Measurements from ENCODE around the gene ENTPD7.
"Not testable (repeated sequence)": the region's sequence is repeated elsewhere in the genome, so short reads cannot be mapped to it uniquely, and the experiment has no call there.

The ENTPD7 gene, protein sequence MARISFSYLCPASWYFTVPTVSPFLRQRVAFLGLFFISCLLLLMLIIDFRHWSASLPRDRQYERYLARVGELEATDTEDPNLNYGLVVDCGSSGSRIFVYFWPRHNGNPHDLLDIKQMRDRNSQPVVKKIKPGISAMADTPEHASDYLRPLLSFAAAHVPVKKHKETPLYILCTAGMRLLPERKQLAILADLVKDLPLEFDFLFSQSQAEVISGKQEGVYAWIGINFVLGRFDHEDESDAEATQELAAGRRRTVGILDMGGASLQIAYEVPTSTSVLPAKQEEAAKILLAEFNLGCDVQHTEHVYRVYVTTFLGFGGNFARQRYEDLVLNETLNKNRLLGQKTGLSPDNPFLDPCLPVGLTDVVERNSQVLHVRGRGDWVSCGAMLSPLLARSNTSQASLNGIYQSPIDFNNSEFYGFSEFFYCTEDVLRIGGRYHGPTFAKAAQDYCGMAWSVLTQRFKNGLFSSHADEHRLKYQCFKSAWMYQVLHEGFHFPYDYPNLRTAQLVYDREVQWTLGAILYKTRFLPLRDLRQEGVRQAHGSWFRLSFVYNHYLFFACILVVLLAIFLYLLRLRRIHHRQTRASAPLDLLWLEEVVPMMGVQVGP

DNA sequence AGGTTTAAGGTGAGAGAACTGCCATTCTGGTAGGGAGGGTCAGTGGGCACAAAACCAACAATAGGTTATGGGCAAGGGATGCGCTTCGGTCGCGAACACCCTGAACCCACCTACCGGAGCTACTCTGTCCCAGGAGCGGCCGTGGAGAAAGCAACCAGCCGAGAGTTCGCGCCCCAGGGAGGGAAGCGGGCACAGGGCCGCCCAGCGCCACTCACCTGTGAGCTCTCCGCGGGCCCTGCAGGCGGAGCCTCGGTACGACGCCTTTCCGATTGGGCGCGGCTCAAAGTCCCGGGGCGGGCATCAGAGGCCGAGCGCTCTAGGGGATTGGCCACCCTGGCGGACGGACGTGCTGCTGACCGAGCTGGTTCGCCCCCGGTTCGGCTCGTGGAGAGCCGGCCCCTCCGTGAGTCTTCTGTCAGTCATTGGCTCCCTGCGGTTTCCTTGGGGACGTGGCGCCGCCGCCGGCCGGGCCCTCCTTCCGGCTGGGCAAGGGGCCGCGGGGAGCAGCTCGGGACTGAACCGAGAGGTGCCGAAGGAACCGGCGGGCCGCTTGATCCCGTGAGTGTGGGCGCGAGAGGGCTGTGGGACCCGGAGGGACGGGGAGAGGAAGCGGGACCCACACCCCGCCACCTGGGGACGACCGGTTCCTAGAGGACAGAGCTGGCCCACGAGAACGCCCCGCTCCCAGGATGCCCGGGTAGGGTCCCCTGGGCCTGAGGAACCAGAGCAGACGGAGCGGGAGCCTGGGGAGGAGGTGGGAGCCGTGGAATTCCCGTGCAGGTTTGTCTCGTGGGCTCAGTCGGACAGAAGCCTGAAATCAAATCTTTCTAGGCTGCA, at the start of gene ENTPD7:
Gene ENTPD7, plus strand, starts transcription at position 479 of the 837 bp plus-strand sequence. CDS start 448 bp downstream, outside the sequence.
- peak; percentile 78 to 87 for DNase-seq (ENCODE audit: low read depth in 2 of 2)

DNA sequence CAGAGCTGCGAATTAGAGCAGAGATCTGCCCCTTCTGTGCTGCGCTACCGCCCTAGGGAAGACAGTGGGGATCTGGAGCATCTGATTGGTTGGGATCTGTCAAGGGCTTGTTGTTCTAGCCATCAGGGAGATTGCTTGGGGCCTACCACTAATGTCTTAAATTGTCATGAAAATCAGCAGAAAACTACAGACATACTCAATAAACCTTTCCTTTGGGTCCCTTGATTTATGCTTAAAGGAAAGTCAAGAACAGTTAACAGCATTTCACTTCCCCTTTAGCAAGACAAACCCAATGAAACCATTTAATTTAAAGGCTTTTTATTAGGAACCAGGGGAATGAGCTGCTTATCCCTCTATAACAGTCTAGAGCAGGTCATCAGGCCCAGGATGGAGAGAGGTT, 49.1 kb upstream of the ENTPD7 start:
- no peak for DNase-seq (ENCODE audit: low read depth in 2 of 2)

DNA sequence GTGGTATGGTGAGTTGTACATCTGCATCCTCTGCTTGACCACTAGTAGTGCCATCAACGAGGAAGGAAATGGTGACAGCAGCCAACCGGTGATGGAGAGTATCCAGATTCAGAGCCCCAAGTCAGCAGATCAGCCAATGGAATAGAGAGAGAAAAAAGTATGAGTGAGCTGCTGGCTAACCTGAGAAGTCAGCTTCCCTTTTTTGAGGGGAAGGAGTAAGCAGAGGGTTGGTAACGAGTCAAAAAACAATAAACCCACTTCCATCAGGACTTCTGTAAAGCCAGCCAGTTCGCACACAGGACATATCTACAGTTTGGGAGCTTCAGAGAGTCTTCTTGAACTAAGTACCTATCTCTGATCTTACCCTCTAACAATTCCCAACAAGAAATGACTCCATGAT, 48.0 kb upstream of the ENTPD7 start:
- DNase-seq (ENCODE audit: low read depth in 2 of 2): no peak

DNA sequence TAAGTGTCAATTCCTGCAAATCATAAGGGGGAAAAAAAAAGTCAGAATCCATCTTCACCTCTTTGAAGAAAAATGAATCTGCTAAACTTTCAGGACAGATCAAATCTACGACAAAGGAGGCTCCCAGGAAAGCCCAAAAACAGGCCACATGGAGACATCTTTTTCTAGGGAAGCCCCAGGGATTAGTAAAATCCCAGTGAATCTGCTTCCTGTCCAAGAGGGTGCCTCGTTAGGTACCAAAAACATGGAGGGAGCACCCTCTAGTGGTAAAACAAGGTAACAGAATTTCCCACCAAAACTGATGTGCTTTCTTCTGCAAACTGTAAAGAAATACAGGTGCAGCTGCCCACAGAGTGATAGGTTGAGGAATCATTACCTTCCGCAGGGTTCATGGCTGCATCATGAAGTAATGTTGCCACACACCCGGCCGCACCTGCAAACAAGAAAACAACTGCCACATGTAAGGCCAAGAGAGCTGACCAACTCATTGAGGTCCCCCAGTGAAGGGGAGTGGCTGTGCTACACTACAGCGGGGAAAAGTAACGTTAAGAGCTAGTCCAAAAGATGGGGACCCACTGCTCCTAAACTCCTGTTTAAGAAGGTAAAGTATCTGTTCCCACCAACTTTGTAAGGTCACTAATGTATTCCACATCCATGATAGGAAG, 47.0 kb upstream of the ENTPD7 start:
- no peak for DNase-seq (ENCODE audit: low read depth in 2 of 2)

DNA sequence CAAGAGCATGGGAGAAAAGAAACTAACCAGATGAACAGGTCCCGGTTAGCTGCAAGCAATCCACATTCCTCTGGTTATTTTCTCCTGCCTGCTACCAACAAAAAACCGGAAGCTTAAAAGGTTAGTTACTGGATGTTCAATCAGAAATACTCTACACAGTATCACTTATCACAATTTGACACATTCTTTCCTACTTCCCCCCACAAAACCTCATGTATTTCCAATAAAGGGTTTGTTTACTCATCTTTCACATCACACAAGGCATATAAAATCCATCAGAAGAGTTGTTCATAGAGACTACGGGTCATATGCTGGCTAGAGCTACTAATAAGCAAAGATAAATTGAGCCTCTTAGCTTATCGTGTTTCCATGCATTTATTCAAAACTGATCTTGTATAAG, 43.9 kb upstream of the ENTPD7 start:
- DNase-seq (ENCODE audit: low read depth in 2 of 2): no peak

DNA sequence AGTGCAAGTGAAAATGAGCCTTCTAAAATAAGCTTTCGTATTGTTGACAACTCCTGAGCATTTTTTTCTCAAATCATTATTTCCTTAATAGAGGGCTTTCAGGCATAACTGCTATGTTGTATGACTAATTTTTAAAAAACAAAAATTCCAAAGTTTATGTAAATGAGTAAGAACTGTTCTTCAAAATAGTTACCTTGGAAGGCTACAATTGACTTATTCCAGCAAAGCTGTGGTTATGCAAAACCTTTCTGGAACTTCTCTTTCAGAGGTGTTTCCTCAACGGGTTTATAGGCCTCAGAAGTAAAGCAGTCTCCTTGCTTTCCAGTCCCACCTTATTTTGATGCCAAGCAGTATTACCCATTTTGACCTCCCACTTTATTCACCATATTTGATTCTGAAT, 41.6 kb upstream of the ENTPD7 start:
- no peak for DNase-seq (ENCODE audit: low read depth in 2 of 2)

DNA sequence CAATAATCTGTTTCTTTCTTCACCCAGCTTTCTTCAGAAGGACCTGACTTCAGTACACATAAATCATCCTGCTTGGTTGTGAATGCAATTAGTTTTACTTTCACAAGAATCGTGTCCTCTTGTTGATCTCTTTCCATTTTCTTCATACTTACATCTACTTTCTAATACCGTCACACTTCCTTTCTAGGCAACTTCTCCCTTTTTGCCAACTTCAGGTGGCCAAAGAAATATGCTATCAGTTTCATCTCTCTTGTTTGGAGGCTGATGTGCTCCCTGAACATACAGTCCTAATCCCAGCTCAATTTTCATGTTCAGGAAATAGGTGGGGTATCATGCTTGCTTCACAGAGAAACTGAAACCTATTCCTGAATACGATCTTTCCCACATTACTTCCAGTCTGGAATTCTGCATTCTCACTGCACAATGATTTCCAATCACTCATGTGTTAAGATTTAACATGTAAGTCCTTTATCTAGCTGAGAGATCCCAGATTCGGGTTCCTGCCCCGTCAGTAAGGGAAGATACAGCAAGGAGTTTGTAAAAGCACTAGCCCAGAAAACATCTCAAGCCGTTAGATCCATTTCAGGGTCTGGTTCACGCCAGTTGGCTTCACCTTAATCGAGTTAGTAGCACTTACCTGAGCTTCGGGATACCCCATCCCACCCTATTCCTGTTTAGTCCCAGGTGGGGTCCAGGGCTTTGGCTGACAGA, 40.1 kb upstream of the ENTPD7 start:
- DNase-seq (ENCODE audit: low read depth in 2 of 2): no peak

DNA sequence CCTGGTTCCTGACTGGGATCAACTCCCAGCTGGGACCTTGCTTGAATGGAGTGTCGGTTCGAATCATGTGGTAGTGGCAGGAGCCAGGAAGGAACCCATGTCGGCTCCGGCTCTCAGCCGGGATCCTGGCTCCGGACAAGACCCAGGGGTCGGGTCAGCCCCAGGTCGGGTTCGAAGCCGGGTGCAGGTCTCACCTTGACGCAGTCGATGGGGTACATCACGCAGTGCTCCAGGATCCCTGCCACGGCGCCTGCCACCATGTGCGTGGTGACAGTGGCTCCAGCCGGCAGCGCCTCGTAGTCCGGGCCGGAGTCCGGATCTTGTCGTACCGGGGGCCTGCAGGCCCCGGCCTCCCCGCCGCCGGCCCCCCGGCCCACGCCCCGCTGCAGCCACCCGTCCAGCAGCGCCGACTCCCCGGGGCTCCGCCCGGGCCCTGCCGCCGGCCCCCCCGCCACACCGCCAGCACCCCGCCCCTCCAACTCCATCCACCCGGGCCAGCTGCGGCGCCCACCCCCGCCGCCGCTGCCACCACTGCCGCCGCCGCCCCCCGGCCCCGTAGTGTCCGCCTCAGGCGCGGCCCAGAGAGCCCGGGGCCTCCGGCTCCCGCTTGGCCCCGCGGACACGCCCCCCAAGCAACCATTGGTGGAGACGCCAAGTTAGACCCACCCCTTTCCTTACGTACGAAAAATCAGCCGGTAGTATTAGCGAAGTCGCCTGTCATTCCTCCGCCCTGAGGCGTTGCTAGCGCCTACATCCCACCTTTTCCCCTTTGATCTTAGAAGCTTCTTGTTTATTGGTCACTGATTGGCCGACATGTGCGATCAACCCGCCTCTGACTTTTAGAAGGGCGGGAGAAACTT, 39.2 kb upstream of the ENTPD7 start, which contains the start of gene SLC25A28:
Gene SLC25A28, minus strand, starts transcription at position 589 of the 860 bp plus-strand sequence. Its CDS starts 104 bp downstream, at position 485.
- DNase-seq (ENCODE audit: low read depth in 2 of 2): peak; percentile 89 to 93

DNA sequence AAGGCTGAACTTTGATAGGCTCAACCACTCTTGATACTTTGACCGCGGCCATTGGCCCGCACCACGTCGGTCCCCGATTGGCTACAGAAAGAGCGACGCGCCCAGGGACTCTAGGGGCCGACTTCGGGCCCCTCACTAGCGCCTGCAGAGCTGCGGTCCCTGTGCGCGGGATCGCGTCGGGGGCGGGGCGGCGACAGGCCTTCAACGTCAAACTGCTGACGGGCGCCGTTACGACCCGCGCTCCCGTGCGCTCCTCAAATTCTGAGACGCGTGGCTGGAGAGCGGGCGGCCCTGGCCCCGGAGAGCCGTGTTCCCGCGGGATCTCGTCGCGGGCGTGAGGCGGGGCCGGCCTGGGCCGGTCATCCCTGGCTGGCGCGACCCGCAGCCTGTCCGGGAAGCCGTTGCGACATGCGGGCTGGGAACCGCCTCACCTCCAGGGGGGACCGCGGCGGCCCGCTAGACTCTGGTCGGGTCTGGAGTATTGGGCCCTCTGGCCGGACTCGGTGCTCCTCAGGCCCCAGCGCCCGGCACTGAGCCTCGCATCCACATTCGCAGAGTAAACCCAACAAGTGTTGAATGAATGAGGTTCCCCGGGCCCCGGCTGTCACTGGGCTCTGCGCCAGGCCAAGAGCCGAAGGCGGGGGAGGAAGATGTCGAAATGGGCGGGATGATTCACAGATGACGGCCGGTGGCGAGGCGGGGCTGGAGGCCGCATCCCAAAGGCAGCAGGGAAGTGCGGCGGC, 38.4 kb upstream of the ENTPD7 start:
- peak; percentile 74 to 88 for DNase-seq (ENCODE audit: low read depth in 2 of 2)

DNA sequence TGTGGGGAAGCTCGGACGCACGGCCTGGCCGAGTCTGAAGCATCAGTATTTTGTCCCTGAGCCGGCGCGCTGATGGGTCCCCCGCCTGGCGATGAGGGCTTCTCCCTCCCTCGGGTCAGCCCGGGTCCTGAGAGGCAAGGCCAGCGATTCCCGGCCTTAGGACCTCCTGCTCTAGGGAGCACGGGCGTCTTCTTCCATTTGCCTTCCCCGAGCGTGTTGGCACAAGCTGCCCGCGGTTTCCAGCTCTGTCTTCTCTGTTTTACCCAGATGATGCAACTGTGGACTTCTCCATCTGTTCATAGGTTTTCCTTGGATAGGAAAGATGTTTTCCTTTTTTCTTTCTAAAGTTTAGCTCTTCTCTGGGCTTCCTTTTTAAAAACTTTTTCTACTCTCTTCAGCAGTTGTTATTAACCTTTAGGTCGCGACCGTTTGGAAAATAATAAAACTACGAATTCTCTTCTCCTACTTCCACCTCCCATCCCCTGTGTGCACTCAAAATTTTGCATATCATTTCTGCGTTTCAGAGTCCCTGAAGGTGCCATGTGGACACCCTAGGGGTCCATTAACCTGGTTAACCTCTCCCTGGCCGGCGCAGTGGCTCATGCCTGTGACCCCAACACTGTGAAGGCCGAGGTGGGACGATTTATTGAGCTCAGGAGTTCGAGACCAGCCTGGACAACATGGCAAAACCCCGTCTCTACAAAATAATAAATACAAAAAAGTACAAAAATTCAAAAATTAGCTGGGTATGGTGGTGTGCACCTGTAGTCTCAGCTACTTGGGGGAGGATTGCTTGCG, 37.7 kb upstream of the ENTPD7 start:
- no peak for DNase-seq (ENCODE audit: low read depth in 2 of 2)

DNA sequence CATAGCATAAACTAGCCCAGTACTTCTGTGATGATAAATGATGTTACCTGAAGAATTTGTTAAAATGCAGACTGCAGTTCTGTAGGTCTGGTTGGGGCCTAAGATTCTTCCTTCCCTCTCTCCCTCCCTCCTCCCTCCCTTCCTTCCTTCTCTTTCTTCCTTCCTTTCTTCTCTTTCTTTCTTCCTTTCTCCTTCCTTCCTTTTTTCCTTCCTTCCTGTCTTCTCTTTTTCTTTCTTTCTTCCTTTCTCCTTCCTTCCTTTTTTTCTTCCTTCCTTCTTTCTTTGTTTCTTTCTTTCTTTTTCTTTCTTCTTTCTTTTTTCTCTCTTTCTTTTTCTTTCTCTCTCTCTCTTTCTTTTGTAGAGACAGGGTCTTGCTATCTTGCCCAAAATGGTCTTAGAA, 35.4 kb upstream of the ENTPD7 start:
- DNase-seq (ENCODE audit: low read depth in 2 of 2): no peak

DNA sequence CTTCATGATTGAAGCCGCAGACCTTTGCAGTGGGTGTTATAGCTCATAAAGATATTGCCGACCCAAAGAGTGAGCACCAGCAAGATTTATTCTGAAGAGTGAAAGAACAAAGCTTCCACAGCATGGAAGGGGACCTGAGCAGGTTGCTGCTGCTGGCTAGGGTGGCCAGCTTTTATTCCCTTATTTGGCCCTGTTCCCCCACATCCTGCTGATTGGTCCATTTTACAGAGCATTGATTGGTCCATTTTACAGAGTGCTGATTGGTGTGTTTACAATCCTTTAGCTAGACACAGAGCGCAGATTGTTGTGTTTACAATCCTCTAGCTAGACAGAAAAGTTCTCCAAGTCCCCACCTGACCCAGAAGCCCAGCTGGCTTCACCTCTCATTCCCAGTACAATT, 34.2 kb upstream of the ENTPD7 start:
- not testable (repeated sequence) for DNase-seq (ENCODE audit: low read depth in 2 of 2)

DNA sequence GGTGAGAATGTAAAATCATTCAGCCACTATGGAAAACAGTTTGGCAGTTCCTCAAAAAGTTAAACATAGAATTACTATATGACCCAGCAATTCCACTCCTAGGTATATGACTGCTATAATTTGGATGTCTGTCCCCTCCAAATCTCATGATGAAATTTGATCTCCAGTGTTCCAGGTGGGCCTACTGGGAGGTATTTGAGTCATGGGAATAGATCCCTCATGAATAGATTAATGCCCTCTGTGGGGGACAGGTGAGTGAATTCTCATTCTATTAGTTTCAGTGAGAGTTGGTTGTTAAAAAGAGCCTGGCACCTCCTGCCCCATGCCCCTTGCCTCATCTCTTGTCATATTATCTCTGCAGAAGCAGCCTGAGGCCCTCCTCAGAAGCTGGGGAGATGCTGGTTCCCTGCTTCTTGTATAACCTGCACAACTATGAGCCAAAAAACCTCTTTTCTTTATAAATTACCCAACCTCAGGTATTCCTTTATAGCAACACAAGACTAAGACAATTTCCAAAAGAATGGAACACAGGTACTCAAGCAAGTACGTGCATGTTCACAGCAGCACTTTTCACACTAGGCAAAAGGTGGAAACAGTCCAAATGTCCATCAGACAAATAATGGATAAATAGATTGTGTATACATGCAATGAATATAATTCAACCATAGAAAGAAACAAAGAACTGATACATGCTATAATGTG, 30.2 kb upstream of the ENTPD7 start:
- no peak for DNase-seq (ENCODE audit: low read depth in 2 of 2)

DNA sequence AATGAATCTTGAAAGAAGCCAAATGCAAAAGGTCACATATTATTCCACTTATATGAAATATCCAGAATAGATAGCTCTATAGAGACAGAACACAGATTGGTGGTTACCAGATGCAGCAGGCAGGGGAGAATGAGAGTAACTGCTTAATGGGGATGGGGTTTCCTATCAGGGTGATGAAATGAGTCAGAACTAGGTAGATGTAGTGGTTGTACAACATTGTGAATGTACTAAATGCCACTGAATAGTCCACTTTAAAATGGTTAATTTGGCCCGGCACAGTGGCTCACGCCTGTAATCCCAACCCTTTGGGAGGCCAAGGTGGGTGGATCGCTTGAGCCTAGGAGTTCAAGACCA, 29.7 kb upstream of the ENTPD7 start:
- DNase-seq (ENCODE audit: low read depth in 2 of 2): no peak

DNA sequence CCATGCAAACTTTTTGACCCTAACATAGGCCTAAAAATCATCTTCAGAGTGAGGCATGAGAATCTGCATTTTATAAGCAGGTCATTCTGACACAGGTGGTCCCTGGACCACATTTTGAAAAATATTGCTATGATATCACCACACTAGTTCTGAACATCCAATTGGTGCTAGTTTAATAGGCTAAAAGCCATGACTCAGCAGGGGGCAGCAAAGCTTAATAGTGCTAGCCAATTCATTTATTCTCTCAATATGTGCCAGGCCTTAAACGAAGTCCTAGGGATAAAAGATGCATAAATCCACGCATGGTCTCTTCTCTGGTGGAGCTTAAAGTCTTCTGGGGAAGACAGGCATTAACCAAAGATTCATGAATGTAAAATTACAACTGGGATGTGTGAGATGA, 28.9 kb upstream of the ENTPD7 start:
- no peak for DNase-seq (ENCODE audit: low read depth in 2 of 2)

DNA sequence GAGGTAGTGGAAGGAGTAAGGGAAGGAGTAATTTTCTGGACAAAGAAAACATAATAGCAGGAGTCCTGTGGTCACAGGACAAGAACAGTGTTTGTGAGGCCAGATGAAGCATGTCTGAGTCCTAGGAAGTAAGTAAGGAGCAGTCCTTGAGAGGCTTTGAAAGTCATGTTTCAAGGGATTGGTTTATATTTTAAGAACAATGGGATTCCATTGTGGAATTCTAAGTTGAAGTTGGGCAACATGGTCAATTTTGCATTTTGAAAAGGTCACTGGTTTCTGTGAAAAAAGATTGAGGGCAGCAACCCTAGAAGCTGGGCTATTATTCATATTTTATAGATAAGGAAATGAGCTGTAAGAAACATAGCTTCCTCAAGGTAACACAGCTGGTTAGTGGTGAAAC, 28.3 kb upstream of the ENTPD7 start:
- DNase-seq (ENCODE audit: low read depth in 2 of 2): no peak

DNA sequence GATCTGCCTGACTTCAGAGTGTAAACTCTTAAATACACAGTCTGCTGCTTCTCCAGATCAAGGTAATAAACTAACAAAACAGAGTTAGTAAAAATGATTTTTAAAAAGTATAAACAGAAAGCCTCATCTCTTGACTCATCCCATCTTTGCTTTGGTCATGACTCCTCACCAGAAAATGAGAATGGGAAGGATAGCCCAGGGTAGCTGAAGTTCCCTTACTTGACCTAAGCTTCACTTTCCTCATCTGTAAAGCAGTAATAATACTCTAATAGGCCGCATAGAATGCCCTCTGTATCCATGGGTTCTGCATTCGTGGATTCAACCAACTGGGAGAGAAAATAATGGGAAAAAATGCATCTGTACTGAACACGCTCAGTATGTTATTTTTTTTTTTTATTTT, 27.8 kb upstream of the ENTPD7 start:
- DNase-seq (ENCODE audit: low read depth in 2 of 2): no peak

DNA sequence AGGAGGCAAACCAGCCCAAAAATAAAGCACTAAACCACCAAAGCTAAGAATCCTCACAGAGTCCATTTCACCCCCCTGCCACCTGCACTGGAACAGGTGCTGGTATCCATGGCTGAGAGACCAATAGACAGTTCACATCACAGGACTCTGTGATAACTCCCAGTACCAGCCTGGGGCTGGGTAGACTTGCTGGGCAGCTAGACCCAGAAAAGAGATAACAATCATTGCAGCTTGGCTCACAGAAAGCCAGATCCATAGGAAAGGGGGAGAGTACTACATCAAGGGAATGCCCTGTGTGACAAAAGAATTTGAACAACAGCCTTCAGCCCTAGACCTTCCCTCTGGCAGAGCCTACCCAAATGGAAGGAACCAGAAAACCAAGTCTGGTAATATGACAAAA, 25.5 kb upstream of the ENTPD7 start:
- no peak for DNase-seq (ENCODE audit: low read depth in 2 of 2)

Measured in stimulated activated CD8-positive, alpha-beta memory T cell treated with anti-CD3 and anti-CD28 coated beads, Interleukin-7, amount 100 ng/mL, for 4 hours (primary cell).